Activated CD4-positive, alpha-beta T cell treated with anti-CD3 and anti-CD28 coated beads for 36 hours (primary cell): ENCODE measurements around the gene PTGER1. TPM values are rescaled to one million over a fixed set of nuclear protein-coding genes. Genes with fewer than 3 reads are reported as not detected.

Experiments used
- ATAC-seq: fragments of 200-7000 bp; cut with Tn5 transposase; one replicate; pipeline ENCODE4 v1.10.0; 2021; ENCODE audit warnings: mild to moderate bottlenecking, moderate library complexity
- CTCF ChIA-PET: fragments of 350-600 bp; sonication (Branson Sonifier 250); formaldehyde crosslinking; loops from one replicate; lab custom pipeline; 2021; ENCODE audit warnings: antibody characterized with exemption; lab: Charles Lee
- POLR2A ChIA-PET: fragments of 350-600 bp; sonication (Branson Sonifier 250); formaldehyde crosslinking; loops from one replicate; lab custom pipeline; 2021; ENCODE audit warnings: antibody characterized with exemption, inconsistent platforms; lab: Charles Lee
- DNase-seq: peaks from one replicate; pipeline ENCODE4 v3.0.0-alpha.2; 2020
- H3K27ac Mint-ChIP-seq: one replicate; pipeline ENCODE4 v1.8.0; 2021; ENCODE audit warnings: mixed read lengths
- H3K27me3 Mint-ChIP-seq: one replicate; pipeline ENCODE4 v1.8.0; 2021; ENCODE audit warnings: mixed read lengths
- H3K36me3 Mint-ChIP-seq: one replicate; pipeline ENCODE4 v1.8.0; 2021; ENCODE audit warnings: low read depth, mixed read lengths
- H3K4me1 Mint-ChIP-seq: one replicate; pipeline ENCODE4 v1.8.0; 2021; ENCODE audit warnings: mixed read lengths
- H3K4me3 Mint-ChIP-seq: one replicate; pipeline ENCODE4 v1.8.0; 2021; ENCODE audit warnings: mild to moderate bottlenecking, moderate library complexity, mixed read lengths
- H3K9me3 Mint-ChIP-seq: one replicate; pipeline ENCODE4 v1.8.0; 2021; ENCODE audit warnings: low read depth, mixed read lengths
- intact Hi-C, 2 experiments: fragments of 100-400 bp; cut with DNase I in 1 of 2; cut with micrococcal nuclease in 1 of 2; formaldehyde crosslinking; loops; one replicate each; pipeline versions ENCODE4 v1.14.2 to v1.15.1; 2022 to 2024; cut with DNase I, micrococcal nuclease
- total RNA-seq, 2 experiments: library from RNA; stranded (reverse); gene quantifications; one replicate each; pipeline ENCODE4 v1.2.3, GENCODE V29; 2021

Gene PTGER1
- total RNA-seq, 2 experiments from 2014 or later: 0.16 to 0.25 TPM

- Mint-ChIP-seq H3K27ac (no peak overlapping the region), H3K4me3 (peak overlapping the region; percentile 7), H3K4me1 (peaks cover 32% of the 10 kb centered on the region), H3K36me3 (peaks cover 12% of the 10 kb centered on the region), H3K27me3 (peaks cover 16% of the 10 kb centered on the region), H3K9me3 (no peaks in the 10 kb centered on the region)
- CTCF ChIA-PET: interaction anchor here (0.6 to 0.7 kb wide), 2 partner anchors 43 to 338 kb away, joined by 3 read pairs; no protein-coding TSS in a partner anchor
- ATAC-seq (no peak), DNase-seq (no peak)
- POLR2A ChIA-PET: no interaction called here
- intact Hi-C loops: loop anchor here (5.0 to 10.0 kb wide), 4 partner anchors 60 to 593 kb away; partner anchors contain the start of genes ASF1B (in 1 of the 2) and DDX39A (in 1 of the 2)
These were observed 327 bp downstream of the PTGER1 start for GRCh38 chr19:14474827-14475226.

- Mint-ChIP-seq H3K4me1 (peaks cover 32% of the 10 kb centered on the region), H3K27ac (no peak overlapping the region), H3K36me3 (peaks cover 12% of the 10 kb centered on the region), H3K4me3 (no peak overlapping the region), H3K9me3 (no peaks in the 10 kb centered on the region), H3K27me3 (peaks cover 16% of the 10 kb centered on the region)
- DNase-seq (no peak), ATAC-seq (no peak)
- ChIA-PET POLR2A (no interaction called here), CTCF (no interaction called here)
- intact Hi-C loops: loop anchor here (2.0 to 10.0 kb wide), 5 partner anchors 55 to 337 kb away; partner anchors contain the start of genes ASF1B (in 2 of the 2) and DDX39A (in 2 of the 2)
These were observed 1.1 kb downstream of the PTGER1 start for GRCh38 chr19:14473978-14474578.

- Mint-ChIP-seq H3K27me3 (peaks cover 16% of the 10 kb centered on the region), H3K9me3 (no peaks in the 10 kb centered on the region), H3K4me3 (no peak overlapping the region), H3K36me3 (peaks cover 8% of the 10 kb centered on the region), H3K4me1 (peaks cover 32% of the 10 kb centered on the region), H3K27ac (no peak overlapping the region)
- DNase-seq: no peak
- intact Hi-C loops: loop anchor here (2.0 to 10.0 kb wide), 5 partner anchors 55 to 337 kb away; partner anchors contain the start of genes ASF1B (in 2 of the 2) and DDX39A (in 2 of the 2)
- ChIA-PET CTCF (interaction anchor here (0.5 to 2.0 kb wide), 14 partner anchors 9 to 366 kb away, joined by 3 to 17 read pairs (median 4); partner anchors contain the start of genes ASF1B and PKN1), POLR2A (interaction anchor here (0.6 to 0.9 kb wide), 3 partner anchors 45 to 337 kb away, joined by 3 to 5 read pairs (median 3); no protein-coding TSS in a partner anchor)
- ATAC-seq: no peak
These were observed 1.8 kb downstream of the PTGER1 start for GRCh38 chr19:14473073-14473977.

GRCh38 chr19:14472202-14472938 lies 2.8 kb downstream of the PTGER1 start:
- Mint-ChIP-seq H3K4me1 (peaks cover 32% of the 10 kb centered on the region), H3K36me3 (peaks cover 8% of the 10 kb centered on the region), H3K27ac (no peak overlapping the region), H3K27me3 (peaks cover 16% of the 10 kb centered on the region), H3K4me3 (no peak overlapping the region), H3K9me3 (no peaks in the 10 kb centered on the region)
- POLR2A ChIA-PET: interaction anchor here (0.6 to 0.9 kb wide), 3 partner anchors 46 to 522 kb away, joined by 3 to 6 read pairs (median 5); no protein-coding TSS in a partner anchor
- ATAC-seq (peak; percentile 56), DNase-seq (peak; percentile 93)
- CTCF ChIA-PET: interaction anchor here (0.5 to 2.0 kb wide), 19 partner anchors 10 to 656 kb away, joined by 3 to 17 read pairs (median 4); partner anchors contain the start of genes ASF1B and PKN1
- intact Hi-C loops: loop anchor here (1.0 to 10.0 kb wide), 6 partner anchors 40 to 336 kb away; partner anchors contain the start of genes ASF1B (in 2 of the 2) and DDX39A (in 2 of the 2)

- H3K27ac Mint-ChIP-seq: no peak overlapping the region
- intact Hi-C loops: loop anchor here (1.0 to 10.0 kb wide), 6 partner anchors 39 to 335 kb away; partner anchors contain the start of genes ASF1B (in 2 of the 2) and DDX39A (in 2 of the 2)
- POLR2A ChIA-PET: no interaction called here
These were observed 3.5 kb downstream of the PTGER1 start for GRCh38 chr19:14471436-14472187.

GRCh38 chr19:14470031-14470876 lies 4.9 kb downstream of the PTGER1 start:
- intact Hi-C loops: loop anchor here (5.0 to 10.0 kb wide), 3 partner anchors 55 to 333 kb away; partner anchors contain the start of genes ASF1B (in 1 of the 2) and DDX39A (in 1 of the 2)
- H3K9me3 Mint-ChIP-seq: no peaks in the 10 kb centered on the region
- DNase-seq (no peak), ATAC-seq (no peak)
- H3K27ac Mint-ChIP-seq: no peak overlapping the region
- ChIA-PET POLR2A (no interaction called here), CTCF (no interaction called here)
- peaks cover 18% of the 10 kb centered on the region for H3K4me1 Mint-ChIP-seq
- no peak overlapping the region for H3K4me3 Mint-ChIP-seq
- peaks cover 16% of the 10 kb centered on the region for H3K27me3 Mint-ChIP-seq
- H3K36me3 Mint-ChIP-seq: peaks cover 11% of the 10 kb centered on the region

More at GRCh38 chr19:14471436-14472187, 3.5 kb downstream of the PTGER1 start:
- Mint-ChIP-seq H3K27me3 (peaks cover 16% of the 10 kb centered on the region), H3K4me3 (no peak overlapping the region), H3K4me1 (peaks cover 31% of the 10 kb centered on the region), H3K9me3 (no peaks in the 10 kb centered on the region), H3K36me3 (peaks cover 8% of the 10 kb centered on the region)
- CTCF ChIA-PET: interaction anchor here (0.5 to 2.0 kb wide), 14 partner anchors 11 to 657 kb away, joined by 3 to 17 read pairs (median 4); partner anchors contain the start of genes ASF1B and PKN1
- DNase-seq (no peak), ATAC-seq (no peak)

GRCh38 chr19:14467816-14468215 lies 7.3 kb downstream of the PTGER1 start:
- POLR2A ChIA-PET: no interaction called here

GRCh38 chr19:14467391-14467790 lies 7.8 kb downstream of the PTGER1 start:
- no peak overlapping the region for H3K4me3 Mint-ChIP-seq
- peaks cover 27% of the 10 kb centered on the region for H3K36me3 Mint-ChIP-seq
- CTCF ChIA-PET: interaction anchor here (1.2 kb wide), 1 partner anchor 9 kb away, joined by 3 read pairs; no protein-coding TSS in a partner anchor
- H3K27ac Mint-ChIP-seq: no peak overlapping the region
- ATAC-seq (no peak), DNase-seq (no peak)
- H3K4me1 Mint-ChIP-seq: peaks cover 4% of the 10 kb centered on the region
- POLR2A ChIA-PET: no interaction called here
- no peaks in the 10 kb centered on the region for H3K9me3 Mint-ChIP-seq
- intact Hi-C loops: no loop called here
- H3K27me3 Mint-ChIP-seq: no peaks in the 10 kb centered on the region

More at GRCh38 chr19:14467816-14468215, 7.3 kb downstream of the PTGER1 start:
- peaks cover 24% of the 10 kb centered on the region for H3K36me3 Mint-ChIP-seq
- no peak overlapping the region for H3K4me3 Mint-ChIP-seq
- CTCF ChIA-PET: interaction anchor here (0.9 to 1.1 kb wide), 4 partner anchors 11 to 331 kb away, joined by 3 to 5 read pairs (median 4); partner anchors contain the start of gene ASF1B
- H3K4me1 Mint-ChIP-seq: peaks cover 6% of the 10 kb centered on the region
- H3K27me3 Mint-ChIP-seq: peaks cover 2% of the 10 kb centered on the region
- intact Hi-C loops: no loop called here
- H3K27ac Mint-ChIP-seq: no peak overlapping the region
- ATAC-seq: no peak
- no peak for DNase-seq
- no peaks in the 10 kb centered on the region for H3K9me3 Mint-ChIP-seq

- Mint-ChIP-seq H3K4me1 (no peaks in the 10 kb centered on the region), H3K36me3 (peaks cover 38% of the 10 kb centered on the region), H3K27ac (no peak overlapping the region), H3K9me3 (no peaks in the 10 kb centered on the region), H3K4me3 (no peak overlapping the region), H3K27me3 (no peaks in the 10 kb centered on the region)
- DNase-seq: no peak
- POLR2A ChIA-PET: no interaction called here
- intact Hi-C loops: no loop called here
- no peak for ATAC-seq
- CTCF ChIA-PET: no interaction called here
These were observed 11.4 kb downstream of the PTGER1 start for GRCh38 chr19:14463747-14464146.
